Measurements from ENCODE around the gene CEP164. TPM values are rescaled to one million over a fixed set of nuclear protein-coding genes. Genes with fewer than 3 reads are reported as not detected.

CEP164 gene
- total and polyA plus RNA-seq, 9 of the 15 experiments (the other 6 are each of a cell fraction or from before 2014, with no cell fraction given) = 2.1 to 16.5 (median 10.4) TPM

GRCh38 chr11:117327567-117328374, at the start of gene CEP164 (continued):
- TF ChIP-seq ZNF239 (CRISPR knock-in tag; IDR thresholded peaks at IDR 0.05) = no peak
- TF ChIP-seq CBX8 (IDR thresholded peaks at IDR 0.05; ENCODE audit: borderline replicate concordance, extremely low read depth, low read depth, low read length, poor library complexity, severe bottlenecking) = no peak
- no peak for TF ChIP-seq NFATC3 (IDR thresholded peaks at IDR 0.05)
- TF ChIP-seq WHSC1 (IDR thresholded peaks at IDR 0.05; ENCODE audit: low read length) = no peak
- peak; percentile 93; the same call in 1 of the 2 replicates for TF ChIP-seq ZKSCAN3 (CRISPR knock-in tag; IDR thresholded peaks at IDR 0.05)
- no peak for TF ChIP-seq TAF9B (IDR thresholded peaks at IDR 0.05; ENCODE audit: partially characterized antibody)
- no peak for TF ChIP-seq DLX4 (CRISPR knock-in tag; IDR thresholded peaks at IDR 0.05)
- peak; percentile 57; the same call in 1 of the 2 replicates for TF ChIP-seq SPI1 (IDR thresholded peaks at IDR 0.05; ENCODE audit: borderline replicate concordance, low read depth, low read length)
- TF ChIP-seq FUS (optimal IDR thresholded peaks at IDR 0.05; ENCODE audit: low read depth, low read length) = no peak
- TF ChIP-seq ATF3 (IDR thresholded peaks at IDR 0.05) = peak; percentile 79
- TF ChIP-seq ATF3 (CRISPR knock-in tag; conservative IDR thresholded peaks at IDR 0.05) = 0 out of 2 replicates have a peak, but pooled peaks have one; percentile 52
- no peak for TF ChIP-seq DNMT1 (IDR thresholded peaks at IDR 0.05)
- no peak for TF ChIP-seq KAT8 (IDR thresholded peaks at IDR 0.05; ENCODE audit: low read depth)
- TF ChIP-seq TAF7 (tag; IDR thresholded peaks at IDR 0.05) = no peak
- TF ChIP-seq CC2D1A (IDR thresholded peaks at IDR 0.05) = peak; percentile 71; the same call in 1 of the 2 replicates
- TF ChIP-seq NCOA6 (IDR thresholded peaks at IDR 0.05) = no peak
- no peak for TF ChIP-seq HNRNPUL1 (IDR thresholded peaks at IDR 0.05; ENCODE audit: low read length)
- no peak for TF ChIP-seq FIP1L1 (IDR thresholded peaks at IDR 0.05; ENCODE audit: low read depth, low read length, poor library complexity, severe bottlenecking)
- no peak for TF ChIP-seq ZNF311 (CRISPR knock-in tag; IDR thresholded peaks at IDR 0.05)
- no peak for TF ChIP-seq RREB1 (CRISPR knock-in tag; IDR thresholded peaks at IDR 0.05)
- TF ChIP-seq GMEB1 (CRISPR knock-in tag; IDR thresholded peaks at IDR 0.05) = peak; percentile 44
